GM18870 (cell line): Measurements from ENCODE around the gene SYF2.
A peak's percentile ranks its signal among the peaks of the same experiment; 100 is the strongest.
"Not testable (repeated sequence)": the region's sequence is repeated elsewhere in the genome, so short reads cannot be mapped to it uniquely, and the experiment has no call there.

Experiments used
- ATAC-seq: cut with Tn5 transposase; IDR thresholded peaks from one replicate; pipeline ENCODE4 v1.9.1; 2021; ENCODE audit warnings: moderate library complexity; ENCODE audit not compliant: unreplicated experiment

Gene SYF2

DNA sequence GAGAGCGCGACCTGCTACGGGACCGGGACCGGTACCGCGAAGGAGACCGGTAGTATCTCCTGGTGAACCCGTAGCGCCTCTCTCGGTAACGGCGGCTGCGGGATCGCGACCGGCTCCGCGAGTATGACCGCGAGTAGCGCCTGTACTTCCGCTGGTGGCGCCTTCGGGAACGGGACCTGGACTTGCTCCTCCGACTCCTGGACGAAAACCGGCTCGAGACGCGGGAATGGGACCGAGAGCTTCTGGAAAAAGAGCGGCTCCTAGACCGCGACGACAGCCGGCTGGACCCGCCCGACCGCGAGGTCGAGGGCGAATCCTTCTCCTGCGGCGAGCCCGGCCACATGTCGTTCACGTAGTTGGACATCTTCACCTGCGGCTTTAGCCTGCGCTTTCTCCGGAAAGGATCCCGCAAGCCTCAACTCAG lies 14.3 kb upstream of the SYF2 start:
- peak; percentile 8 for ATAC-seq

DNA sequence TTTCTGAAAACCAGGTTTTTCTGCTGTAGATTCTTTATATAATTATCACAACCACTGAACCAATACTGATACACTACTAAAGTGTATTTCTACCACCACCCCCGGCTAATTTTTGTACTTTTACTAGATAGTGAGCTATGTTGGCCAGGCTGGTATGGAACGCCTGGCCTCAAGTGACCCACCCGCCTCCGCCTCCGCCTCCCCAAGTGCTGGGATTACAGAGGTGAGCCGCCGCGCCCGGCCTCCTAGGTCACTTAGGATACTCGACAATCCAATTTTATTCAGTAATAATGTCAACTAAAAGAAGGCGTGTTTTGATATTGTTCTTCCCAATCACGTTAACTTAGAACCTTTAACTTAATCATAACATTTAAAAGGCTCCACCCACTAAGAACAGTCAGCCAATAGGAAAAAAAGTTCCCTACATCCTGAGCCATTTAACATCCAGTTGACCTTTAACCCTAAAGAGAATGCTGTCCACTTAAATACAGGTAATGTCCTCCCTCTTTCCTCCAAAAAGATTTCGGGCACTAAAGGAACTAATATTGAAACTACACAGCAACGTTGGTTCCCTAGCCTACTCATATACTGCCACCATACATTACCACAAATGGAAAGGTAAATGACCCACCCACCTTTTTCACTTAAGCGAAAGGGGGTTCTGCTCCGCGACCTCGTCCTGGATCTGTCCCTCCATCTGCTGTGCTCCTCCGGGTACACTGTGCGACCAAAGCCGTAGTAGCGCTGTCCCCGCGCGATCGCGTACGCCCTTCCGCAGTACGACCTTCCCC lies 13.7 kb upstream of the SYF2 start:
- no peak for ATAC-seq

DNA sequence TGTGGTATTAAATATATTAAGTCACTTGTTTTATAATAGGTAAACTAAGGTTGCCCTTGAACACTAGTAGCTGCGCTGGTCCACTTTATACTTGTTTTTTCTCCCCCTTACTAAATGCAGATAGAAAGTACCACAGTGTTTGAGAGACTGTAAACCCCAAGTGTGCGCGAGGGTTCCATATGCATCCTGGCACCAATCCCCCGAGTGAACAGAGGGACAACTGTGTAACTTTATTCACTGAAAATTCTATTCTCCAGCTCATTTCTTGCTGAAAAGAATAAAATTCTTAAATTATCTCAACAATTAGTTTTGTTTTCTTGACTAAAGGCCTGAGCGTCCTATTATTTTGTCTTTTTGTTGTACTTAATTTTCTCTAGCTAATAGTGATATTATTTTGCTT lies 13.1 kb upstream of the SYF2 start:
- ATAC-seq: no peak

DNA sequence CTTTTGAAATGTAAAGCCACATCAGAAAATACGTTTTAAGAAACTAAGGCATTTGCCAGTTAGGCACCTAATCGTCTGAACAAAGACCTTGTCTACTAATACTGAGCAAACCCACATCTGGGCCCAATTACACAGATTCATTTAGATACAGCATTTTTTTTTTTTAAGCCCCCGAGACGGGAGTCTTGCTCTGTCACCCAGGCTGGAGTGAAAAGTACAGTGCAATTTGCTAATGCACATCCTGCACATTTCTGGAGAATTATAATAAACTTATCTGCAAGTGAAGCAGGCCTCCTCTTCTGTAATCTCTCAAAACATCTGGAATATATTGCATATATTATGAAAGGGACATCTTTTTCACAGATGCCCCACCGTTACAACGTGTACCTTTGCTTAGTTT lies 11.6 kb upstream of the SYF2 start:
- no peak for ATAC-seq

DNA sequence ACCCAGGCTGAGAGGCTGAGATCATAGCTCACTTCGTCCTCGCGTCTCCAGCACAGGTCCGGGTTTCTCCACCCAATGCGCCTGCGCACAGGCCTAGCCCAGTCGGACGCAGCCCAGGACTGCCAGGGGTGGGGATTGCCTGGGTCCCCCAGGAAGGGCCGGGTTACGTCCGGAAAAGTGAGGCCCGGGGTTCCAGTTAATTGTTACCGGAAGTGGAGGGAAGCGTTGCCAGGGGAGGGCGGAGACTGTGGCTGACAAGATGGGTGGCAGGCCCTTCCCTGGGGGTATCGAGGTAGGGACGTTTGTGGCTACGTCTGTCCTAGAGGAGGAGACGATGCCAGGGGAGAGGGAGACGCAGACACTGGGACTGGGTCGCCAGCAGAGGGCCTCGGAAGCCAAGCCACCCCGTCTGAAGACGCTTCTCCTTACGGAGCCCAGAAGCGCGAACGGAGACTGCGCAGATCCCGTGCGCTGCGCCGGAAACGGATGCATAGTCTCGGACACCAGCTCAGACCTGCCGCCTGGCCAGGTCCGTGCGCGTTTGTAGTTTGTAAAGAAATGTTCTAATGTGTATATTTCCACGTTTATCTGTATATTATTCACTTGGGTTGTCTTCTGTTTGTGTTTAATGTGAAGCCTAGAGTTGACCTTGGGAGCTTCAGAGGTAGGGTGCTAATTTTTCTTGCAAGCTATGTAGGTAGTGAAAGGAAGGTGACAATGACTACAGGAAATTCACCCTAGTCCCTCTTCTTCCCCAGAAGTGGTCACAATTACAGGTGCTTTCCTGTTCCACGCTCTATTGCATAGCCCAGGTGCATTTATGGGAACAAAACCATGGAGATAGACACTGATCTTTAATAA lies 7.6 kb upstream of the SYF2 start:
- peak; percentile 59 for ATAC-seq

DNA sequence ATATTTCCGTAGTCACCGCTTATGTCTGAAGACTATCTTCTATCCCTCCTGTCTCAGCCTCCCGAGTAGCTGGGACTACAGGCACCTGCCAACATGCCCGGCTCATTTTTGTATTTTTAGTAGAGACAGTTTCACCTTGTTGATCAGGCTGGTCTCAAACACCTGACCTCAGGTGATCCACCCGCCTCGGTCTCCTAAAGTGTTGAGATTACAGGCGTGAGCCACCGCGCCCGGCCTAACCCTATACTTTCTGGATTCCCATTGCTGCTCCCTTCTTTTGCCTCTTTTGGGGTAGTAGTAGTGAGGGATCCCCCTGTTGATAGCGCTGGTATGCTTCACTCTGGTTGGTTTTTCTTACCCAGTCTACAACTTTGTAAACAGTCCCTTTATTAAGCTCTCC lies 5.7 kb upstream of the SYF2 start:
- no peak for ATAC-seq

DNA sequence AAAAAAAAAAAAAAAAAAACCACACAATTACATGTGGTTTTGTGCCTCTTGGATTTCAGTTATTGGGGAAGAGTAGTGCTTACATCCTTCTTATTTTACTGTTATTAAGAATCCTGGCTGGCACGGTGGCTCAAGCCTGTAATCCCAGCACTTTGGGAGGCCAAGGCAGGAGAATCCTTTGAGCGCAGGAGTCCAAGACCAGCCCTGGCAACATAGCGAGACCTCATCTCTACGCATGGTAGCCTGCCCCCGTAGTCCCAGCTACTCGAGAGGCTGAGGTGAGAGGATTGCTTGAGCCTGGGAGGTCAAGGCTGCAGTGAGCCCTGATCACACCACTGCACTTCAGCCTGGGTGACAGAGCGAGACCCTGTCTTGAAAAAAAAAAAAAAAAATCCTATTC lies 4.0 kb upstream of the SYF2 start:
- not testable (repeated sequence) for ATAC-seq

DNA sequence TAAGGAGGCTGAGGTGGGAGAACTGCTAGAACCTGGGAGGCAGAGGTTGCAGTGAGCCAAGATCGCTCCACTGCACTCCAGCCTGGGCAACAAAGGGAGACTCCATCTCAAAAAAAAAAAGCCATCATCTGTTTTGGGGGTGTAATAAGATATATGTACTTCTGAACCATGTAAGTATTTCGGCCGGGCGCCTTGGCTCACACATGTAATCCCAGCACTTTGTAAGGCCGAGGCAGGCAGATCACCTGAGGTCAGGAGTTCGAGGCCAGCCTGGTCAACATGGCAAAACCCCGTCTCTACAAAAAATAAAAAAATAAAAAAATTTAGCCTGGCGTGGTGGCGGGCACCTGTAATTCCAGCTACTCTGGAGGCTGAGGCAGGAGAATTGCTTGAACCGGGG lies 3.1 kb upstream of the SYF2 start:
- not testable (repeated sequence) for ATAC-seq

DNA sequence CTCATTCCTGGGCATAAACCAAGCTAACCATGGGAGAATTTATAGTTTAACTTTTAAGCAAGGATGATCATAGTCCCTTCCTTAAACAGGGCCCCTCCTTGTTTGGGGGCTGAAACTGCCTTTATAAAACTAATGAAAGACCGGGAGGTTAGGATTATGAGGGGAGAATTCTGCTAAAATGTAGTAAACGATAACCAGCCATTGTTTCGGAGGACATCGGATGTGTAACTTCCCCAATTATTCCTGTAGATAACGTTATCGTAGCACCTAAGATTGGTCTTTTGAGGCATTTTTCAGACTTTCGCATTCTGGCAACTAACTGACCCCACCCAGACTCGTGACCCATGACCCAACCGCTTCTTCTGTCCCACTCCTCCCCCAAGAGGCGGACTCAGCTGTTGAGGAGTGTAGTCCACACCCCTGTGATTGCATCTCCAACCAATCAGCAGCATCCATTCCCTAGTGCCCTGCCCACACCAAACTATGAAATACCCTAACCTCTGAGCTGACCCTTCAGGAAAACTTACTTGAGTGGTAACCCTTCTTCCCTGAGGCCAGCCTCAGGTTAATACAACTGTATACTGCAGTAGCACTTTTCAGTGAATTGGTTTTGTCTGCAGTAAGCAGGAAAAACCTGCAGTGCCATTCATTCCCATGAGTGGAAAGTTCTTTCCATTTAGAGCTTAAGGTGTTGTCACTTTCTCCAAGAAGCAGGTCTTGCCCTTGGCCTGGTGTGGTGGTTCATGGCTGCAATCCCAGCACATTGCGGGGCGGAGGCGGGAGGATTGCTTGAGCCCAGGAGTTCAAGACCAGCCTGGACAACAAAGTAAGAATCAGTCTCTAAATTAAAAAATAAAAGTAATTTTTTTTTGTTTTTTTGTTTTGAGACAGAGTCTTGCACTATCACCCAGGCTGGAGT lies 823 bp upstream of the SYF2 start:
- peak; percentile 43 for ATAC-seq

DNA sequence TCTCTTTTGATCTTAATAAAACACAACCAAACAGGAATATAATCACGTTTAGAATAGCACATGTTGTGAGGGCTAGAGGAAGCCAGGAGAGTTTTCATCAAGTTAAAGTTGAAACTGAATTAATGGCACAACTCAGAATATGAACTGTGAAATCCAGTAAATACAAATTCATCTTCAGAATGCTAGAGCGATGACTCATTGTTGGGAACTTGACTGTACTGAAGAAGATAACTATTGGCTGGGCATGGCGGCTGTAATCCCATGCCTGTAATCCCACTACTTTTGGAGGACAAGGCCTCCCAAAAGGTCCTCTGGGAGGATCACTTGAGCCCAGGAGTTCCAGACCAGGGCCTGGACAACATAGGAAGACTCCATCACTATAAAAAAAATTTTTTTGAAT lies 8.8 kb downstream of the SYF2 start:
- ATAC-seq: no peak

DNA sequence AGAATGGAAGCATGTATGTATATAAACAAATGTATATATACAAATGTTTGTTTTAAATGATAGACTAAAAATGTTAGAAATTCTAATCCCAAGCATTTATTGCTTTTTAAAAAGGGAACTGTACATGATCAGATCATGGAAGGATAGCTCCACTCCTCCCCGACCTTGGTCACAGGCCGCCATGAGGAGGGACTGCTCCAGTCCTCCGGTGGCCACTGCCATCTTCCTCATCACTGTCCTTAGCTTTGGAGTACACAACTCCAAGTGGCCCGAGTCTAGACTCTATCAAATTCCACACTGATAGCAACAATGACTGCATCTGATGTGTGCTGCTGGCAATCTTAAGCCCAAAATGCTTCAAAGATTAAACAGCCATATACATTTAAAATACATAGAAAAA lies 9.7 kb downstream of the SYF2 start:
- no peak for ATAC-seq

DNA sequence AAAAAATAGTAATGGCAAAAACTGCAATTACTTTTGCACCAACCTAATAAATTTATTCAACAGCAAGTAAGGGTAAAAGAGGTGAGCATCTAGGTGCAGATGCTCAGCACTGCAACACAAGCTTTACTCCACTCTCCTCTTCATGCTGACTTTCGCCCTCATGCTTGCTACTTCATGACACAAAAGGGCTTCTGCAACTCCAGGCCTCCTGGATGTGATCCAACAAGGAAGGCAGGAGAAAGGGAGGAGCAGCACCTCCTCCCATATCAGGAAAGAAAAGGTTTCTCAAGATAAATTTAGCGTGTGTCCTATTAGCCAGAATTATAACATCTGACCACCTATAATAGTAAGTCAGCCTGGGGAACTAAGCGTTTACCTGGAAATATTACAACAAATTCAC lies 11.6 kb downstream of the SYF2 start:
- no peak for ATAC-seq

DNA sequence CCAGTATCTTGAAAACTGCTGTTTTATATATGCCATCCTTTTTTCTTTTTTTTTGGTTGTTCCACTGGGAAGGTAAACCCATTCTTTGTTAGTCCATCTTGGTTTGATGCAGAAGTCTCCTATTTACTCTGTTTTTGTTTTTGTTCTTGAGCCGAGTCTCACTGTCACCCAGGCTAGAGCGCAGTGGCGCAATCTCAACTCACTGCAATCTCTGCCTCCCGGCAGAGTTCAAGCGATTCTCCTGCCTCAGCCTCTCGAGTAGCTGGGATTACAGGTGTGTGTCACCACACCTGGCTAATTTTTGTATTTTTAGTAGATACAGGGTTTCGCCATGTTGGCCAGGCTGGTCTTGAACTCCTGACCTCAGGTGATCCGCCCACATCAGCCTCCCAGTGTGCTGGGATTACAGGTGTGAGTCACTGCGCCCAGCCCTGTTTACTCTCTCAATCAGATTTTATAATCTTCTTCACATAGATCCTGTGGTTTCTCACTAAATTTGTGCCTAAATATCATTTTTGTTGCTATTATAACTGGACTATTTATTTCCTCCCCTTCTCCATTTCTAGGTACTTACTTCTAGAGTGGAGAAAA lies 12.5 kb downstream of the SYF2 start:
- ATAC-seq: no peak

DNA sequence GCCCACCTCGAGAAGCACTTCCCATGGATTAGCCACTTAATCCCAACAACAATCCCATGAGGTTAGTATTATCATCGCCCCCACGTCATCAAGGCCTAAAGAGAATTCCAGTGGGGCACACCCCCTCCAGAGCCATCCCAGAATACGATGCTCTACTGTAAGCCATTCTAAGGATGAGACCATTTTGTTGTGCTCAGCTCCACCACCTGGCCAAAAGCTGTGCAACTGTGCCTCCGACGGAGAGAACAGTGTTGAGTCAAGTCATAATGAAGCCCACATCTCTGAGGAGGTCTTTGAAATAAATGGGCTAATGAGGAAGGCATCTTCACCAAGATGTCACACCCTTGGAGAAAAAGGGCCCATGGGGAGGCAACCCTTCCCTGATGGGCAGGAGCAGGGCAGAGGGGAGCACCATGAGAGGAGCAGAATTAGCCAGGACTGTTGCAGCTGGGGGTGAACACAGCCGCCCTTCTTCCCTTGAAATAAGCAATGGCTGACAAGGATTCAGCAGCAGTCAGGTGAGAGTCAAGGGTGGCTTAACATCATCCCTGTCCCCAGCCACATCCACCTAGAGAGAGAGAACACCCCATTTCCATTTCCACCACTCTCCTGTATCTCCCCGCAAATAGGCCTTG lies 14.6 kb downstream of the SYF2 start:
- ATAC-seq: no peak

DNA sequence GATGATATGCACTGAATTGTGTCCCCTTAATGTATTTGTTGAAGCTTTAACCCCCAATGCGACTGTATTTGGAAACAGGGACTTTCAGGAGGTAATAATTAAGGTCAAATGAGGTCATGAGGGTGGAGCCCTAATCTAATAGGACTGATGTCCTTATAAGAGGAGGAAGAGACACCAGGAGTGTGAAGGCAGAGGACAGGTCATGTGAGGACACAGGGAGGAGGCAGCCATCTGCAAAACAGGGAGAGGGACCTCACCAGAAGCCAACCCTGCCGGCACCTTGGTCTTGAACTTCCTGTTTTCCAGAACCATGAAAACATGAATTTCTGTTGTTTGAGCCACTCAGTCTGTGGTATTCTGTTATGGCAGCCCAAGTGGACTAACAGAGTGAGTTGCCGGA lies 15.3 kb downstream of the SYF2 start:
- ATAC-seq: no peak

DNA sequence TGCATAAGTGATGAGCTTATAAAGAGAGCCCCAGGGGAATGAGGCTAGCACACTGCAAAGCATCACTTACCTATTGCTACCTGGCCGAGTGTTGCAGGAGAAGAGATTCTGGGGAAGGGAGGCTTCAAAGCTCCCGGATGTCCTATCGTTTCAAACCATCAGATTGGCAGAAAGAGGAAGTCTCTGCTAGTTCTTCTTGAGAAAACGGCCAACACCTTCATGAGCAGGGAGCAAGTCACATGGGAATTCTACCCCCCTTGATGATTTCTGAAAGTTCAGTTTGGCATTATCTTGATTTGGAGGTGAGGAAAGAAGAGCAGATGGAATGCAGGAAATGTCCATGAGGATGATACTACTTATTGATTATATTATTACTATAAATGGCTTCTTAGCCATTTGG lies 16.2 kb downstream of the SYF2 start:
- no peak for ATAC-seq

DNA sequence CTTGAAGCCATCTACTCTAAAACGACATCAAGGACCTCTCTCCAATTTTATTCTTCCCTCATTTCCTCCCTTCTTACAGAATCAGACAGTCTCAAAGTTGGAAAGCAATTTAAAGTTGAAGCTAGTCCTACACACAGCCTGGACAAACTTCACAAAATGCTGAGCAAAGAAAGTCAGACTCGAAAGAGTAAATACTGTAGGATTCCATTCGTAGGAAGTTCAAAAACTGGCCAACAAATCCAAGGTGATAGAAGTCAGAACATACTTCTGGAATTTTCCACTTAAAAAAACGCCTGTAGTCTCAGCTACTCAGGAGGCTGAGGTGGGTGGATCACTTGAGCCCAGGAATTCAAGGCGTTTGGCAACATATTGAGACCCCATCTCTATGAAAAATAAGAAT lies 19.6 kb downstream of the SYF2 start:
- no peak for ATAC-seq

DNA sequence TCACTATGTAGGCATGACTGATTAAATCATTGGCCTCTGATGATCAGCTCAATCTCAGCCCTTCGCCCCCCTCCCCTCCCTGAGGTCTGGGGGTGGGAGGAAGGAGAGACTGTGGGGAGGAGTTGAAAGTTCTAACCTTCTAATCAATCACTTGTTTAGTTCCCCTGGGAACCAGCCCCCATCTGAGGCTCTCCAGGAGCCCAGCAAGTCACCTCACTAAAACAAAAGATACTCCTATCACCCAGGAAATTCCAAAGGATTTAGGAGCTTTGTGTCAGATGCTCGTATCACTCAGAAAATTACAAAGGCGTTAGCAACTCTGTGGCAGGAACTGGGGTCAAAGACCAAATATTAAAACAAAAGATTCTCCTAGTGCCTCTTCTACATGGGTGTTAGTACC lies 21.6 kb downstream of the SYF2 start:
- no peak for ATAC-seq

DNA sequence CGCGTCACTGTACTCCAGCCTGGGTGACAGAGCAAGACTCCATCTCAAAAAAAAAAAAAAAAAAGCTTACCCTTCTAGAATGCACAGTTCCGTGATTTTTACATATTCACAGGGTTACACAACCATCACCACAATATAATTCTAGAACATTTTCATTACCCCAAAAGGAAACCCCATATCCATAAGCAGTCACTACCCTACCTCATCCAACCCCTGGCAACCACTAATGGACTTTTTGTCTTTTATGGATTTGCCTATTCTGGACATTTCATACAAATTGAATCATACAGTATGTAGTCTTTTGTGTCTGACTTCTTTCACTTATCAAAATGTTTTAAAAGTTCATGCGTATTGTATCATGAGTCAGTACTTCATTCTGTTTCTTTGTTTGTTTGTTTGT lies 22.8 kb downstream of the SYF2 start:
- ATAC-seq: no peak

DNA sequence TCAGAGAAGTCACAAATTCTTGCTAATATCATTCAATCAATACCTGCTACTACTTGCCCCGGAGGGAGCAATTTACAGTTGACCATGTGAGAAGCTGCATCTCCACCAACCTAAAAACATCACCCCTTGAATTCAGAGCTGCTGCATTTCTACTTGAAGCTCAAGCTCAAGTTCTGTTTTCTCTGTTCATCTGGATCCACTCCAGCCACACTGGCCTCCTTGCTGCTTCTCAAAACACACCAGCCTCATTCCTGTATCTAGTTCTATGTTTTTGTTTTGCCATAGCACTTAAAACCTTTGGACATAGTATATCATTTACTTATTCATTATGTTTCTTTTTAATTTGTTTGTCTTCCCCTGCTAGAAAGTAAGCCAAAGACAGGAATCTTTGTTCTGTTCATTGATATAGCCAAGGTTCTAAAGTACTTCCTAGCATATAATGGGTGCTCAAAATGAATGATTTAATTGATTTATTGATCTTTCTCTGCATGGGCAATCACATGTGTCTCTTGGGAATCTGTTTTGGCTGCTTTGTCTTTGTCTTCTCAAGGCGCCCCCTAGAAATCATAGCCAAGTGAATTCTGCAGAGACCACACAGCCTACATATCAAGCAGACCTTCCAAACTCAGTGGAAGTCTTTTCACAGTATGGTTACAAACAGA lies 23.6 kb downstream of the SYF2 start:
- ATAC-seq: no peak
